Brain microvascular endothelial cell (primary cell): ENCODE measurements around the gene VPREB3.

ENCODE experiments used
- DNase-seq: peaks from one replicate; pipeline ENCODE4 v3.0.0-alpha.2; 2020
- H3K27ac ChIP-seq: fragments of 250-450 bp; sonication (Bioruptor Pico); 2 replicates; pipeline ENCODE4 v1.5.1; 2020; ENCODE audit warnings: mild to moderate bottlenecking, moderate library complexity
- H3K27me3 ChIP-seq: fragments of 250-450 bp; sonication (Bioruptor Pico); replicated peaks from 2 replicates; pipeline ENCODE4 v1.5.1; 2020; ENCODE audit warnings: mild to moderate bottlenecking
- H3K36me3 ChIP-seq: fragments of 250-450 bp; sonication (Bioruptor Pico); replicated peaks from 2 replicates; pipeline ENCODE4 v1.5.1; 2020; ENCODE audit warnings: mild to moderate bottlenecking
- H3K4me3 ChIP-seq: 2 replicates; pipeline ENCODE4 v1.5.1; 2011; ENCODE audit warnings: low read depth, mild to moderate bottlenecking, control low read depth, low read length, moderate library complexity
- CTCF ChIP-seq: IDR thresholded peaks from 2 replicates; pipeline ENCODE4 v1.5.1; 2011; ENCODE audit warnings: low read depth, mild to moderate bottlenecking, moderate library complexity, low read length, control low read depth, inconsistent platforms; ENCODE audit errors: missing control alignments
- in situ Hi-C: cut with HindIII; loops from 2 replicates; pipeline ENCODE4 v1.10.0; 2017; ENCODE audit warnings: low sequenced_read_pairs, low pct_ligation_motif_present

VPREB3 gene

GRCh38 chr22:23754220-23754919 lies at the start of gene VPREB3:
VPREB3 (minus strand) TSS chr22:23754425; CDS start chr22:23754363, 62 bp downstream.
- TF ChIP-seq CTCF, result no peak
- Histone ChIP-seq H3K27me3 (no peaks in the 10 kb centered on the region), H3K4me3 (no peak within 1 kb of the TSS), H3K36me3 (no peaks in the 10 kb centered on the region), H3K27ac (no peak within 1 kb of the TSS)
- no peak for DNase-seq
- in situ Hi-C loops, result no loop called here

- DNase-seq, result no peak
- Histone ChIP-seq H3K4me3 (no peak overlapping the region), H3K36me3 (peaks cover 74% of the 10 kb centered on the region), H3K27ac (no peak overlapping the region), H3K27me3 (no peaks in the 10 kb centered on the region)
- TF ChIP-seq CTCF, result no peak
- in situ Hi-C loops, result no loop called here
Measured at GRCh38 chr22:23803001-23803819, 49.0 kb upstream of the VPREB3 start.

- no peaks in the 10 kb centered on the region for H3K27me3 ChIP-seq
- H3K4me3 ChIP-seq, result no peak overlapping the region
- no peak overlapping the region for H3K27ac ChIP-seq
- no peak for TF ChIP-seq CTCF
- H3K36me3 ChIP-seq, result peaks cover 74% of the 10 kb centered on the region
- in situ Hi-C loops, result no loop called here
- DNase-seq, result no peak
Measured at GRCh38 chr22:23801886-23802377, 47.7 kb upstream of the VPREB3 start.

- Histone ChIP-seq H3K36me3 (peaks cover 74% of the 10 kb centered on the region), H3K4me3 (no peak overlapping the region), H3K27me3 (no peaks in the 10 kb centered on the region), H3K27ac (no peak overlapping the region)
- DNase-seq, result no peak
- in situ Hi-C loops, result no loop called here
- TF ChIP-seq CTCF, result no peak
Measured at GRCh38 chr22:23801238-23801821, 47.1 kb upstream of the VPREB3 start.

- H3K27ac ChIP-seq, result no peak overlapping the region
Measured at GRCh38 chr22:23800297-23801237, 46.3 kb upstream of the VPREB3 start.

More at GRCh38 chr22:23800297-23801237, 46.3 kb upstream of the VPREB3 start:
- no peak for DNase-seq
- Histone ChIP-seq H3K4me3 (no peak overlapping the region), H3K27me3 (no peaks in the 10 kb centered on the region), H3K36me3 (peaks cover 72% of the 10 kb centered on the region)
- TF ChIP-seq CTCF, result no peak
- in situ Hi-C loops, result no loop called here
